H9 (cell line): Measurements from ENCODE around the gene TBC1D13. TPM values are rescaled to one million over a fixed set of nuclear protein-coding genes. Genes with fewer than 3 reads are reported as not detected.

Experiments used
- DNase-seq: peaks from one replicate; pipeline ENCODE4 v3.0.0-alpha.2; 2017
- H2AFZ ChIP-seq: one replicate; pipeline ENCODE4 v1.6.1; 2013; ENCODE audit warnings: mild to moderate bottlenecking, low read length, control low read depth, moderate library complexity
- H2AK5ac ChIP-seq: 2 replicates; pipeline ENCODE4 v1.6.1; 2013; ENCODE audit warnings: low read length, control low read depth, mixed read lengths; ENCODE audit not compliant: insufficient read length
- H2BK120ac ChIP-seq: one replicate; pipeline ENCODE4 v1.6.1; 2013; ENCODE audit warnings: low read depth, mild to moderate bottlenecking, low read length, control low read depth, inconsistent platforms; ENCODE audit not compliant: poor library complexity, severe bottlenecking
- H2BK12ac ChIP-seq: 2 replicates; pipeline ENCODE4 v1.6.1; 2013; ENCODE audit warnings: low read length, control low read depth, mixed read lengths, low read depth; ENCODE audit not compliant: insufficient read length
- H2BK15ac ChIP-seq: 2 replicates; pipeline ENCODE4 v1.6.1; 2013; ENCODE audit warnings: low read depth, low read length, control low read depth
- H2BK20ac ChIP-seq: one replicate; pipeline ENCODE4 v1.6.1; 2013; ENCODE audit warnings: low read depth, mild to moderate bottlenecking, low read length, control low read depth, inconsistent platforms; ENCODE audit not compliant: poor library complexity, severe bottlenecking
- H2BK5ac ChIP-seq: 2 replicates; pipeline ENCODE4 v1.6.1; 2013; ENCODE audit warnings: low read length, control low read depth, mixed read lengths; ENCODE audit not compliant: insufficient read length
- H3K14ac ChIP-seq: 2 replicates; pipeline ENCODE4 v1.6.1; 2013; ENCODE audit warnings: low read length, control low read depth; ENCODE audit not compliant: insufficient read depth
- H3K18ac ChIP-seq: 2 replicates; pipeline ENCODE4 v1.6.1; 2013; ENCODE audit warnings: low read depth, mild to moderate bottlenecking, mixed read lengths, low read length, control low read depth; ENCODE audit not compliant: insufficient read length
- H3K23ac ChIP-seq: 2 replicates; pipeline ENCODE4 v1.6.1; 2013; ENCODE audit warnings: low read length, control low read depth, mixed read lengths, low read depth; ENCODE audit not compliant: insufficient read length
- H3K23me2 ChIP-seq: 2 replicates; pipeline ENCODE4 v1.6.1; 2013; ENCODE audit warnings: low read depth, mild to moderate bottlenecking, mixed read lengths, low read length, control low read depth; ENCODE audit not compliant: insufficient read length, poor library complexity, severe bottlenecking
- H3K27ac ChIP-seq: 2 replicates; pipeline ENCODE4 v1.5.1; 2013; ENCODE audit warnings: low read length, control low read depth, mixed read lengths, low read depth; ENCODE audit not compliant: insufficient read length
- H3K27me3 ChIP-seq: 2 replicates; pipeline ENCODE4 v1.6.1; 2013; ENCODE audit warnings: low read length, control low read depth, inconsistent platforms; ENCODE audit not compliant: insufficient read depth
- H3K4ac ChIP-seq: 2 replicates; pipeline ENCODE4 v1.6.1; 2013; ENCODE audit warnings: low read depth, mild to moderate bottlenecking, control low read depth, inconsistent platforms, low read length, moderate library complexity
- H3K4me1 ChIP-seq: 2 replicates; pipeline ENCODE4 v1.6.1; 2013; ENCODE audit warnings: low read length, control low read depth, inconsistent platforms; ENCODE audit not compliant: insufficient read depth
- H3K4me2 ChIP-seq: 2 replicates; pipeline ENCODE4 v1.6.1; 2013; ENCODE audit warnings: low read length, control low read depth, mixed read lengths; ENCODE audit not compliant: insufficient read length, insufficient read depth
- H3K56ac ChIP-seq: 2 replicates; pipeline ENCODE4 v1.6.1; 2013; ENCODE audit warnings: low read depth, mild to moderate bottlenecking, mixed read lengths, low read length, control low read depth; ENCODE audit not compliant: insufficient read length
- H3K79me1 ChIP-seq: 2 replicates; pipeline ENCODE4 v1.6.1; 2013; ENCODE audit warnings: low read depth, mild to moderate bottlenecking, moderate library complexity, low read length, control low read depth, inconsistent platforms; ENCODE audit not compliant: insufficient read depth, poor library complexity, severe bottlenecking
- H3K79me2 ChIP-seq: 2 replicates; pipeline ENCODE4 v1.6.1; 2013; ENCODE audit warnings: low read length, control low read depth, inconsistent platforms; ENCODE audit not compliant: insufficient read depth
- H3K9ac ChIP-seq: 2 replicates; pipeline ENCODE4 v1.6.1; 2013; ENCODE audit warnings: low read length, control low read depth, mixed read lengths; ENCODE audit not compliant: insufficient read length; ENCODE audit errors: extremely low read depth
- H3K9me3 ChIP-seq: one replicate; pipeline ENCODE4 v1.6.1; 2013; ENCODE audit warnings: low read depth, low read length, inconsistent platforms; ENCODE audit not compliant: control insufficient read depth
- H3T11ph ChIP-seq: one replicate; pipeline ENCODE4 v1.6.1; 2013; ENCODE audit warnings: mild to moderate bottlenecking, low read length, control low read depth, inconsistent platforms
- H4K20me1 ChIP-seq: one replicate; pipeline ENCODE4 v1.6.1; 2013; ENCODE audit not compliant: control insufficient read depth, insufficient read length, insufficient read depth
- H4K5ac ChIP-seq: 2 replicates; pipeline ENCODE4 v1.6.1; 2013; ENCODE audit warnings: low read depth, mild to moderate bottlenecking, mixed read lengths, low read length, control low read depth; ENCODE audit not compliant: insufficient read length
- H4K8ac ChIP-seq: replicated peaks from 2 replicates; pipeline ENCODE4 v1.6.1; 2013; ENCODE audit warnings: low read length, control low read depth, mixed read lengths, low read depth; ENCODE audit not compliant: insufficient read length
- H4K91ac ChIP-seq: 2 replicates; pipeline ENCODE4 v1.6.1; 2013; ENCODE audit warnings: low read depth, mild to moderate bottlenecking, moderate library complexity, mixed read lengths, low read length, control low read depth; ENCODE audit not compliant: insufficient read length
- H3K27ac Mint-ChIP-seq, 3 experiments: 2 replicates in 2 of 3; 3 replicates in 1 of 3; pipeline ENCODE4 v1.8.0; 2020 to 2021; ENCODE audit warnings: mixed read lengths in 3 of 3, mild to moderate bottlenecking in 1 of 3, moderate library complexity in 1 of 3
- H3K27me3 Mint-ChIP-seq: 2 replicates; pipeline ENCODE4 v1.8.0; 2021; ENCODE audit warnings: low read depth, mild to moderate bottlenecking, moderate library complexity, mixed read lengths
- H3K36me3 Mint-ChIP-seq, 3 experiments: 2 replicates in 2 of 3; 3 replicates in 1 of 3; pipeline ENCODE4 v1.8.0; 2020 to 2021; ENCODE audit warnings: low read depth in 3 of 3, mixed read lengths in 3 of 3; ENCODE audit not compliant: insufficient read depth in 1 of 3
- H3K4me1 Mint-ChIP-seq, 2 experiments: 2 replicates each; pipeline ENCODE4 v1.8.0; 2020; ENCODE audit warnings: mixed read lengths in 2 of 2
- H3K4me3 Mint-ChIP-seq, 2 experiments: 2 replicates in 1 of 2; 3 replicates in 1 of 2; pipeline ENCODE4 v1.8.0; 2020 to 2021; ENCODE audit warnings: mild to moderate bottlenecking in 2 of 2, mixed read lengths in 2 of 2, moderate library complexity in 1 of 2
- H3K9me3 Mint-ChIP-seq, 2 experiments: 2 replicates in 1 of 2; 3 replicates in 1 of 2; pipeline ENCODE4 v1.8.0; 2020; ENCODE audit warnings: mild to moderate bottlenecking in 2 of 2, mixed read lengths in 2 of 2, moderate library complexity in 1 of 2
- CTCF ChIP-seq: fragments of 200-600 bp; sonication (generic); conservative IDR thresholded peaks from 3 replicates; pipeline ENCODE4 v1.8.0; 2021; ENCODE audit warnings: antibody characterized with exemption, mild to moderate bottlenecking
- WGBS: extraction: QIAGEN DNeasy Blood & Tissue Kit; methylation state at CpG from one replicate; pipeline ENCODE4 v1.1.7; 2013; ENCODE audit warnings: missing lambda C conversion rate, low lambda C conversion rate, mixed read lengths; ENCODE audit not compliant: insufficient read length; ENCODE audit errors: extremely low coverage; 5-methylcytosine and 5-hydroxymethylcytosine counted together
- total RNA-seq: library from RNA; stranded (reverse); gene quantifications from 2 replicates; pipeline ENCODE4 v1.2.1, GENCODE V29; 2021

TBC1D13 gene
- total RNA-seq, 1 experiment from 2014 or later = 27.3 TPM

GRCh38 chr9:128790536-128790935 lies 3.5 kb downstream of the TBC1D13 start:
- no peak overlapping the region for H4K5ac ChIP-seq
- H4K20me1 ChIP-seq = no peaks in the 10 kb centered on the region
- H2BK120ac ChIP-seq = no peak overlapping the region
- no peak overlapping the region for H2AFZ ChIP-seq
- H3K27ac ChIP-seq = no peak overlapping the region
- H3K4ac ChIP-seq = no peak overlapping the region
- H3K27me3 ChIP-seq = no peaks in the 10 kb centered on the region
- no CpG with 5 or more reads among the region's 4 CpGs for WGBS
- peaks cover 4% of the 10 kb centered on the region for H3K79me1 ChIP-seq
- H4K91ac ChIP-seq = no peak overlapping the region
- Mint-ChIP-seq H3K4me1 (peaks cover 5 to 6% of the 10 kb centered on the region in 2 experiments; a peak in 3 of 4 replicates), H3K27me3 (no peaks in the 10 kb centered on the region; the same call in 1 of the 2 replicates), H3K4me3 (no peak overlapping the region), H3K36me3 (peaks cover 4 to 35% (median 27%) of the 10 kb centered on the region in 3 experiments; a peak in 6 of 7 replicates), H3K9me3 (peaks cover 0 to 1% of the 10 kb centered on the region in 2 experiments; a peak in 1 of 5 replicates), H3K27ac (no peak overlapping the region)
- H3T11ph ChIP-seq = no peak overlapping the region
- H3K23me2 ChIP-seq = peaks cover 5% of the 10 kb centered on the region
- no peak overlapping the region for H2BK20ac ChIP-seq
- H3K4me1 ChIP-seq = no peaks in the 10 kb centered on the region
- no peak overlapping the region for H3K14ac ChIP-seq
- no peak overlapping the region for H2BK15ac ChIP-seq
- H4K8ac ChIP-seq = no peak overlapping the region
- no peak overlapping the region for H2BK12ac ChIP-seq
- no peak overlapping the region for H2AK5ac ChIP-seq
- H3K9ac ChIP-seq = no peak overlapping the region
- H3K4me2 ChIP-seq = no peak overlapping the region
- no peaks in the 10 kb centered on the region for H3K79me2 ChIP-seq
- no peak overlapping the region for H2BK5ac ChIP-seq
- no peaks in the 10 kb centered on the region for H3K9me3 ChIP-seq
- H3K56ac ChIP-seq = no peak overlapping the region
- no peak overlapping the region for H3K18ac ChIP-seq
- no peak for TF ChIP-seq CTCF
- H3K23ac ChIP-seq = no peak overlapping the region
- DNase-seq = no peak
